Ovary (tissue), 9 donors: ENCODE data around the gene TMEM176B. TPM values are rescaled to one million over a fixed set of nuclear protein-coding genes. Genes with fewer than 3 reads are reported as not detected.

Source experiments
- DNase-seq, 5 donors: peaks; one replicate each; pipeline ENCODE4 v3.0.0-alpha.2; 2019 to 2020
- H3K27ac ChIP-seq, 2 donors: fragments of 200-600 bp; one replicate each; pipeline versions ENCODE4 v1.5.1 to v1.8.0; 2019 to 2022
- H3K27me3 ChIP-seq: fragments of 200-600 bp; one replicate; pipeline ENCODE4 v1.8.0; 2022
- H3K36me3 ChIP-seq: fragments of 200-600 bp; sonication (generic); one replicate; pipeline ENCODE4 v1.5.1; 2019
- H3K4me1 ChIP-seq: one replicate; pipeline ENCODE4 v1.8.1; 2013; ENCODE audit warnings: mild to moderate bottlenecking, moderate library complexity; ENCODE audit not compliant: insufficient read depth
- H3K4me3 ChIP-seq: fragments of 200-600 bp; sonication (generic); one replicate; pipeline ENCODE4 v1.5.1; 2017
- H3K9me3 ChIP-seq, 2 donors: fragments of 200-600 bp in 1 of 2; sonication (generic) in 1 of 2; one replicate each; pipeline versions ENCODE4 v1.5.1 to v1.8.1; 2013 to 2019; ENCODE audit warnings: mild to moderate bottlenecking in 1 of 2, moderate library complexity in 1 of 2
- EP300 ChIP-seq: sonication (generic); formaldehyde crosslinking; IDR thresholded peaks from one replicate; pipeline ENCODE4 v1.6.1; 2017; ENCODE audit warnings: antibody characterized with exemption
- POLR2A ChIP-seq: fragments of 450-650 bp; IDR thresholded peaks from one replicate; pipeline ENCODE4 v1.6.1; 2017; ENCODE audit warnings: antibody characterized with exemption, mild to moderate bottlenecking, moderate library complexity
- WGBS, 3 donors: extraction: QIAGEN DNeasy Blood & Tissue Kit in 1 of 3; methylation state at CpG; one replicate each; pipeline versions ENCODE4 v1.1.5 to v1.1.7; 2013 to 2017; 5-methylcytosine and 5-hydroxymethylcytosine counted together
- intact Hi-C, 4 donors: fragments of 100-400 bp; cut with DNase I; formaldehyde crosslinking; loops; one replicate each; pipeline versions ENCODE4 v1.11.0 to v1.15.1; 2022 to 2023
- polyA plus RNA-seq, 2 donors: library from polyadenylated mRNA; stranded (reverse); fragments of 200-250 nt in 1 of 2; fragments of 350-450 nt in 1 of 2; fragmentation: Illumina TruSeq in 1 of 2; extraction: RNeasy Lipid Tissue Mini Kit (QIAGEN cat#74804) in 1 of 2; gene quantifications; one replicate each; pipeline ENCODE4 v1.2.3, GENCODE V29; 2013 to 2014
- total RNA-seq, 7 donors: library from RNA; depleted of rRNA in 2 of 7; stranded (reverse); fragments of >200 nt in 2 of 7; fragmentation: NEBNext Ultra II Directional in 3 of 7; extraction: Animal tissue kit (Norgen Biotek cat#: 25700) in 3 of 7; gene quantifications; one replicate each; pipeline versions ENCODE4 v1.1.0 to v1.2.4, GENCODE V29; 2016 to 2023
- TF ChIP-seq, protein P1 (sequence below), 3 donors: fragments of 450-650 bp in 2 of 3; fragments of 200-600 bp in 1 of 3; IDR thresholded peaks; one replicate each; pipeline versions ENCODE4 v1.5.1 to v1.8.0; 2016 to 2022; ENCODE audit warnings: antibody characterized with exemption in 3 of 3, mild to moderate bottlenecking in 1 of 3
- donor health status: DM: no; HTN: no; CAD: no; lungs with moderate emphysema.
- donor health status: DM: no; HTN: no; CAD: no.
- donor health status: Bipolar disorder and iron deficiency.
- donor health status: DM: yes; HTN: yes; CAD: no.
- donor health status: DM: no; HTN: no; CAD: no.
- donor health status: DM: yes; HTN: yes; CAD: no.

The TMEM176B gene
- total and polyA plus RNA-seq, 9 donors, result 86.7 to 145 (median 131) TPM

DNA sequence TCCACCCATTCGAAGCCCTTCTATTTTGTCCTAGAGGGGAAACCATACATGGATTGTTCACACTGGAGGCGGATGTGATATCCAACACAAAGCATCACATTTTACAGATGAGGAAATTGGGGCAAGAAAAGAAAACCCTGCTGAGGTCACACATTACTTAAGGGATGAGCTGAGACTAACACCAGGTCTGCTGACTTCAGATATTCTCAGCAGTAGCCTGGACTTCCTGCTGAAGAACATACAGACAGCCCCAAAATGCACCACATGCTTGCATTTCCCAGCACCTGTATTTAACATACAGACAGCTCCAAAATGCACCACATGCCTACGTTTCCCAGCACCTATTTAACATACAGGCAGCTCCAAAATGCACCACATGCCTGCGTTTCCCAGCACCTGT is 51.8 kb downstream of the TMEM176B start:
- Histone ChIP-seq H3K4me3 (no peak overlapping the region), H3K4me1 (peaks cover 2% of the 10 kb centered on the region), H3K36me3 (no peaks in the 10 kb centered on the region), H3K27ac (no peak overlapping the region), H3K27me3 (no peaks in the 10 kb centered on the region), H3K9me3 (no peaks in the 10 kb centered on the region)
- intact Hi-C loops, result no loop called here
- WGBS, 3 donors, result 84 to 88% (median 87%) methylated on average over 4 of the region's 4 CpGs
- TF ChIP-seq, protein P1, sequence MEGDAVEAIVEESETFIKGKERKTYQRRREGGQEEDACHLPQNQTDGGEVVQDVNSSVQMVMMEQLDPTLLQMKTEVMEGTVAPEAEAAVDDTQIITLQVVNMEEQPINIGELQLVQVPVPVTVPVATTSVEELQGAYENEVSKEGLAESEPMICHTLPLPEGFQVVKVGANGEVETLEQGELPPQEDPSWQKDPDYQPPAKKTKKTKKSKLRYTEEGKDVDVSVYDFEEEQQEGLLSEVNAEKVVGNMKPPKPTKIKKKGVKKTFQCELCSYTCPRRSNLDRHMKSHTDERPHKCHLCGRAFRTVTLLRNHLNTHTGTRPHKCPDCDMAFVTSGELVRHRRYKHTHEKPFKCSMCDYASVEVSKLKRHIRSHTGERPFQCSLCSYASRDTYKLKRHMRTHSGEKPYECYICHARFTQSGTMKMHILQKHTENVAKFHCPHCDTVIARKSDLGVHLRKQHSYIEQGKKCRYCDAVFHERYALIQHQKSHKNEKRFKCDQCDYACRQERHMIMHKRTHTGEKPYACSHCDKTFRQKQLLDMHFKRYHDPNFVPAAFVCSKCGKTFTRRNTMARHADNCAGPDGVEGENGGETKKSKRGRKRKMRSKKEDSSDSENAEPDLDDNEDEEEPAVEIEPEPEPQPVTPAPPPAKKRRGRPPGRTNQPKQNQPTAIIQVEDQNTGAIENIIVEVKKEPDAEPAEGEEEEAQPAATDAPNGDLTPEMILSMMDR (IDR thresholded peaks at IDR 0.05), result no peak
- TF ChIP-seq POLR2A (no peak), EP300 (no peak)
- no peak for DNase-seq

DNA sequence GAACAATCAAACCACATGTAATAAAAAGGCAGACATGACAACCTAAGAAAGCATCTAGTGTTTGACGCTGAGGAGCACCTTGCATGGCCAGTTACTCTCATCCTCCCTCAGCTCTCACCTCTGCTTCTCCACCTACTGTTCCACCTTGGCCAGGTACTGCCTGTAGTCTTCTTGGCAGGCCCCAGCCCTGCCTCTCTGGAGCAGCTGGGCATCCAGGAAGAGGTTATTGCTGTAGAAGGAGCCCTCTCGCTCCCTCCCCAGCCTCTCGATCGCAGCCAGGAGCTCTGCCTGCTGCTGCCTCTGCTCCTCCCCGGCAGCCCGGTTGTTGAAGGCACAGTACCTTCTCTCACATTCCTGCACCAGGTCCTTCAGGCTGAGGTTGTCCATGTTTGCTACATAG is 53.2 kb downstream of the TMEM176B start:
- H3K4me1 ChIP-seq, result peaks cover 4% of the 10 kb centered on the region
- H3K4me3 ChIP-seq, result no peak overlapping the region
- intact Hi-C loops, result no loop called here
- TF ChIP-seq EP300 (no peak), POLR2A (no peak)
- TF ChIP-seq, protein P1 (IDR thresholded peaks at IDR 0.05), result no peak
- H3K36me3 ChIP-seq, result no peaks in the 10 kb centered on the region
- no peaks in the 10 kb centered on the region for H3K27me3 ChIP-seq
- 85 to 94% (median 91%) methylated on average over 6 of the region's 6 CpGs for WGBS, 3 donors
- H3K27ac ChIP-seq, result no peak overlapping the region
- H3K9me3 ChIP-seq, result no peaks in the 10 kb centered on the region
- no peak for DNase-seq

DNA sequence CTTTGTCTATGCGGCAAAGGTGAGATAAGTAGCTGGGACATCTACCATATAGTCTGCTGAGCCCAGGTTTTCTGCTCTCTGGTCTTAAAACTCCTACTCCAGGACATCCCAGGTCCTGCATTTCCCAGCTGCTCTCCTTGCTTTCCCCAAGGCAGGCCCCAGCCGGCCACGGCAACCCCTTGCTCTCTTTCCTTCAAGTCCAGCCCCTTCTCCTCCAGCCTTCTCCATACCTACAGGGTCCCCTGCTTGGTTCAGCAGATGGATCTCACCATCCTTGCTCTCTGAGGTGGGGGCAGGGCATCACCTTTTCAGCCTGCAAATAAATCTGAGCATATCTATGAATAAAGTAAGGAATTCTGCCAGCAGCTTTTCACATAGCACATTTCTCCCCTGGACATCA is 54.3 kb downstream of the TMEM176B start:
- H3K27me3 ChIP-seq, result no peaks in the 10 kb centered on the region
- WGBS, 3 donors, result 31 to 40% (median 39%) methylated on average over 3 of the region's 3 CpGs
- TF ChIP-seq, protein P1 (IDR thresholded peaks at IDR 0.05), result no peak
- TF ChIP-seq EP300 (no peak), POLR2A (no peak)
- H3K27ac ChIP-seq, result no peak overlapping the region
- H3K9me3 ChIP-seq, result no peaks in the 10 kb centered on the region
- H3K4me1 ChIP-seq, result peaks cover 4% of the 10 kb centered on the region
- no peaks in the 10 kb centered on the region for H3K36me3 ChIP-seq
- no peak for DNase-seq
- no peak overlapping the region for H3K4me3 ChIP-seq
- intact Hi-C loops, result no loop called here

DNA sequence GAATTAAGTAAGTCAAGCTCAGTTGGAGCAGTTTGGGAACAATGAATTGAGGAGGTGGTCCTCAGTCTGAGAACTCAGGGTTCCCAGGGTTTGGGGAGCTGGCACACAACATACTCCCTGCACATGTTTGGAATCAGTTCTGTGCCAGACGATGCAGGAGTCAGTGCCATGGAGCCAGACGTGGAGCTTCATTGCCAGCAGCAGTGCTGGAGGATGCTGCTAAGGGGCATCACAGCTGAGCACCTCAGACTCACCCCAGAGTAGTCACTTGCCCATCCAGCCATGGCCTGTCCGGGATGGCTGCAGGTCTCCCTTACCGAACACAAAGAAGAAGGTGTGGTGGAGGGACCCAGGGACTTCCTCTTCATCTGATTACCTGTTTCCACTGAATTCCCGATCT is 55.1 kb downstream of the TMEM176B start:
- H3K27ac ChIP-seq, result no peak overlapping the region
- peaks cover 4% of the 10 kb centered on the region for H3K4me1 ChIP-seq
- no peaks in the 10 kb centered on the region for H3K9me3 ChIP-seq
- TF ChIP-seq, protein P1 (IDR thresholded peaks at IDR 0.05), result no peak
- no peak for TF ChIP-seq EP300
- TF ChIP-seq POLR2A, result no peak
- no peak overlapping the region for H3K4me3 ChIP-seq
- no peaks in the 10 kb centered on the region for H3K27me3 ChIP-seq
- DNase-seq, result no peak
- WGBS, 3 donors, result 76 to 92% (median 89%) methylated on average over 4 to 5 of the region's 5 CpGs
- intact Hi-C loops, result no loop called here
- no peaks in the 10 kb centered on the region for H3K36me3 ChIP-seq
